ENCODE results near the gene EMILIN2.

The EMILIN2 gene

GRCh38 chr18:2954869-2955645 is 108.3 kb downstream of the EMILIN2 start:
- DNase-seq, result no peak

- DNase-seq, result no peak
These were observed 109.2 kb downstream of the EMILIN2 start for GRCh38 chr18:2956056-2956455.

- no peak for DNase-seq
These were observed 112.1 kb downstream of the EMILIN2 start for GRCh38 chr18:2958819-2959298.

GRCh38 chr18:2959341-2959740 is 112.5 kb downstream of the EMILIN2 start:
- DNase-seq, result no peak

GRCh38 chr18:2960983-2961696 is 114.3 kb downstream of the EMILIN2 start:
- DNase-seq, result no peak

GRCh38 chr18:2961821-2962220 is 115.0 kb downstream of the EMILIN2 start:
- peak in 15 of 51 donors; percentile 11 to 53 (median 36) for DNase-seq

GRCh38 chr18:2963048-2963447 is 116.2 kb downstream of the EMILIN2 start:
- DNase-seq, result no peak

- no peak for DNase-seq
These were observed 117.7 kb downstream of the EMILIN2 start for GRCh38 chr18:2964361-2965010.
